Vagina (tissue), 2 donors: ENCODE results near the gene TFAP2C. TPM values are rescaled to one million over a fixed set of nuclear protein-coding genes. Genes with fewer than 3 reads are reported as not detected.

Source experiments
- DNase-seq, 2 donors: peaks; one replicate each; pipeline ENCODE4 v3.0.0-alpha.2; 2017; ENCODE audit errors: extremely low spot score in 2 of 2
- H3K27ac ChIP-seq: fragments of 200-600 bp; sonication (generic); one replicate; pipeline ENCODE4 v1.5.1; 2019
- H3K27me3 ChIP-seq: fragments of 200-600 bp; sonication (generic); one replicate; pipeline ENCODE4 v1.5.1; 2019
- H3K36me3 ChIP-seq, 2 donors: fragments of 200-600 bp; sonication (generic); one replicate each; pipeline ENCODE4 v1.5.1; 2017 to 2019
- H3K4me1 ChIP-seq: fragments of 200-600 bp; sonication (generic); one replicate; pipeline ENCODE4 v1.5.1; 2019
- H3K4me3 ChIP-seq, 2 donors: fragments of 200-600 bp; sonication (generic); 1 replicate in 1 of 2; 2 replicates in 1 of 2; pipeline ENCODE4 v1.5.1; 2016 to 2019
- H3K9me3 ChIP-seq: fragments of 200-600 bp; sonication (generic); one replicate; pipeline ENCODE4 v1.5.1; 2019
- CTCF ChIP-seq, 3 experiments: fragments of 450-650 bp in 2 of 3; fragments of 200-600 bp in 1 of 3; sonication (generic) in 1 of 3; IDR thresholded peaks; one replicate each; pipeline ENCODE4 v1.5.1; 2017 to 2019; ENCODE audit warnings: antibody characterized with exemption in 3 of 3, mild to moderate bottlenecking in 2 of 3, moderate library complexity in 2 of 3
- POLR2A ChIP-seq, 2 donors: fragments of 450-650 bp; IDR thresholded peaks; one replicate each; pipeline ENCODE4 v1.6.1; 2017; ENCODE audit warnings: antibody characterized with exemption in 2 of 2, mild to moderate bottlenecking in 2 of 2, moderate library complexity in 2 of 2
- POLR2AphosphoS5 ChIP-seq, 2 donors: sonication (generic); formaldehyde crosslinking; IDR thresholded peaks; one replicate each; pipeline ENCODE4 v1.9.0; 2017; ENCODE audit warnings: antibody characterized with exemption in 2 of 2, mild to moderate bottlenecking in 2 of 2, low read depth in 1 of 2; ENCODE audit not compliant: insufficient read depth in 1 of 2
- intact Hi-C: fragments of 100-400 bp; cut with DNase I; formaldehyde crosslinking; loops from one replicate; pipeline ENCODE4 v1.15.1; 2023
- total RNA-seq: library from RNA; depleted of rRNA; stranded (reverse); fragments of >200 nt; gene quantifications from one replicate; pipeline ENCODE4 v1.2.3, GENCODE V29; 2016

TFAP2C gene
- total RNA-seq, 1 donor from 2014 or later = 20.6 TPM

GRCh38 chr20:56592817-56593216 is 36.3 kb upstream of the TFAP2C start:
- Histone ChIP-seq H3K27ac (no peak overlapping the region), H3K4me3 (no peak overlapping the region), H3K27me3 (no peaks in the 10 kb centered on the region), H3K36me3 (no peaks in the 10 kb centered on the region), H3K9me3 (no peaks in the 10 kb centered on the region), H3K4me1 (no peaks in the 10 kb centered on the region)
- intact Hi-C loops = no loop called here
- DNase-seq = no peak
- TF ChIP-seq CTCF (IDR thresholded peaks at IDR 0.05) (no peak), POLR2AphosphoS5 (IDR thresholded peaks at IDR 0.05; ENCODE audit: insufficient read depth in 1 of 2, low read depth in 1 of 2) (no peak), POLR2A (IDR thresholded peaks at IDR 0.05) (no peak)

GRCh38 chr20:56595746-56596475 is 33.2 kb upstream of the TFAP2C start:
- Histone ChIP-seq H3K36me3 (no peaks in the 10 kb centered on the region), H3K9me3 (no peaks in the 10 kb centered on the region), H3K27ac (no peak overlapping the region), H3K4me1 (no peaks in the 10 kb centered on the region), H3K27me3 (no peaks in the 10 kb centered on the region), H3K4me3 (no peak overlapping the region)
- DNase-seq = no peak
- intact Hi-C loops = no loop called here
- TF ChIP-seq CTCF (IDR thresholded peaks at IDR 0.05) (no peak), POLR2AphosphoS5 (IDR thresholded peaks at IDR 0.05; ENCODE audit: insufficient read depth in 1 of 2, low read depth in 1 of 2) (no peak)

- Histone ChIP-seq H3K27me3 (no peaks in the 10 kb centered on the region), H3K36me3 (no peaks in the 10 kb centered on the region), H3K9me3 (no peaks in the 10 kb centered on the region), H3K27ac (no peak overlapping the region), H3K4me3 (no peak overlapping the region), H3K4me1 (no peaks in the 10 kb centered on the region)
- intact Hi-C loops = no loop called here
- TF ChIP-seq CTCF (IDR thresholded peaks at IDR 0.05) (no peak), POLR2A (IDR thresholded peaks at IDR 0.05) (no peak), POLR2AphosphoS5 (IDR thresholded peaks at IDR 0.05; ENCODE audit: insufficient read depth in 1 of 2, low read depth in 1 of 2) (no peak)
- no peak for DNase-seq
Measured at GRCh38 chr20:56601166-56601565, 27.9 kb upstream of the TFAP2C start.

GRCh38 chr20:56604673-56605072 is 24.4 kb upstream of the TFAP2C start:
- no peaks in the 10 kb centered on the region for H3K9me3 ChIP-seq
- DNase-seq = no peak
- no peaks in the 10 kb centered on the region for H3K36me3 ChIP-seq
- TF ChIP-seq POLR2AphosphoS5 (IDR thresholded peaks at IDR 0.05; ENCODE audit: insufficient read depth in 1 of 2, low read depth in 1 of 2) = no peak
- TF ChIP-seq POLR2A (IDR thresholded peaks at IDR 0.05) = no peak
- no peak for TF ChIP-seq CTCF (IDR thresholded peaks at IDR 0.05)
- no peaks in the 10 kb centered on the region for H3K27me3 ChIP-seq
- no peaks in the 10 kb centered on the region for H3K4me1 ChIP-seq
- H3K27ac ChIP-seq = no peak overlapping the region
- intact Hi-C loops = no loop called here
- H3K4me3 ChIP-seq = no peak overlapping the region

GRCh38 chr20:56605261-56605996 is 23.7 kb upstream of the TFAP2C start:
- Histone ChIP-seq H3K4me3 (no peak overlapping the region), H3K27me3 (no peaks in the 10 kb centered on the region), H3K27ac (no peak overlapping the region), H3K9me3 (no peaks in the 10 kb centered on the region), H3K4me1 (no peaks in the 10 kb centered on the region), H3K36me3 (no peaks in the 10 kb centered on the region)
- TF ChIP-seq POLR2A (IDR thresholded peaks at IDR 0.05) = no peak
- intact Hi-C loops = no loop called here
- no peak for DNase-seq
